ENCODE results near the gene MMUT. TPM values are rescaled to one million over a fixed set of nuclear protein-coding genes. Genes with fewer than 3 reads are reported as not detected.

Gene MMUT
- total RNA-seq, 1 experiment from 2014 or later: 13.7 TPM

GRCh38 chr6:49430866-49431265, 32.2 kb downstream of the MMUT start:
- Histone ChIP-seq H2BK20ac (ENCODE audit: low read depth, low read length, poor library complexity, severe bottlenecking) (no peak overlapping the region), H4K8ac (replicated peaks; ENCODE audit: insufficient read length, low read depth, low read length) (no peak overlapping the region), H2AK5ac (ENCODE audit: insufficient read length, low read length) (no peak overlapping the region), H3K27me3 (ENCODE audit: insufficient read depth, low read length) (no peaks in the 10 kb centered on the region), H3K9me3 (ENCODE audit: control insufficient read depth, low read depth, low read length) (no peaks in the 10 kb centered on the region), H3K79me1 (ENCODE audit: insufficient read depth, low read depth, low read length, poor library complexity, severe bottlenecking) (no peaks in the 10 kb centered on the region), H3K4me1 (ENCODE audit: insufficient read depth, low read length) (no peaks in the 10 kb centered on the region), H3K27ac (ENCODE audit: insufficient read length, low read depth, low read length) (no peak overlapping the region), H3K56ac (ENCODE audit: insufficient read length, low read depth, low read length) (no peak overlapping the region), H4K91ac (ENCODE audit: insufficient read length, low read depth, low read length) (no peak overlapping the region), H3K23me2 (ENCODE audit: insufficient read length, low read depth, low read length, poor library complexity, severe bottlenecking) (no peaks in the 10 kb centered on the region), H3K4ac (ENCODE audit: low read depth, low read length) (no peak overlapping the region), H3K9ac (ENCODE audit: extremely low read depth, insufficient read length, low read length) (no peak overlapping the region), H2BK5ac (ENCODE audit: insufficient read length, low read length) (no peak overlapping the region), H3K23ac (ENCODE audit: insufficient read length, low read depth, low read length) (no peak overlapping the region), H3T11ph (ENCODE audit: low read length) (no peak overlapping the region), H3K18ac (ENCODE audit: insufficient read length, low read depth, low read length) (no peak overlapping the region), H2BK12ac (ENCODE audit: insufficient read length, low read depth, low read length) (no peak overlapping the region), H3K4me2 (ENCODE audit: insufficient read depth, insufficient read length, low read length) (no peak overlapping the region), H4K20me1 (ENCODE audit: control insufficient read depth, insufficient read depth, insufficient read length) (no peaks in the 10 kb centered on the region), H2BK120ac (ENCODE audit: low read depth, low read length, poor library complexity, severe bottlenecking) (no peak overlapping the region), H2BK15ac (ENCODE audit: low read depth, low read length) (no peak overlapping the region), H4K5ac (ENCODE audit: insufficient read length, low read depth, low read length) (no peak overlapping the region), H2AFZ (ENCODE audit: low read length) (no peak overlapping the region), H3K14ac (ENCODE audit: insufficient read depth, low read length) (no peak overlapping the region), H3K79me2 (ENCODE audit: insufficient read depth, low read length) (no peaks in the 10 kb centered on the region)
- Mint-ChIP-seq H3K9me3 (no peaks in the 10 kb centered on the region), H3K4me1 (no peaks in the 10 kb centered on the region), H3K36me3 (ENCODE audit: insufficient read depth in 1 of 3, low read depth in 3 of 3) (peaks cover 0 to 19% (median 15%) of the 10 kb centered on the region in 3 experiments; a peak in 4 of 7 replicates), H3K4me3 (no peak overlapping the region), H3K27me3 (ENCODE audit: low read depth) (no peaks in the 10 kb centered on the region), H3K27ac (no peak overlapping the region)
- DNase-seq: no peak
- WGBS (ENCODE audit: extremely low coverage, insufficient read length, low lambda C conversion rate): no CpG with 5 or more reads among the region's 1 CpG
- TF ChIP-seq, protein P1, sequence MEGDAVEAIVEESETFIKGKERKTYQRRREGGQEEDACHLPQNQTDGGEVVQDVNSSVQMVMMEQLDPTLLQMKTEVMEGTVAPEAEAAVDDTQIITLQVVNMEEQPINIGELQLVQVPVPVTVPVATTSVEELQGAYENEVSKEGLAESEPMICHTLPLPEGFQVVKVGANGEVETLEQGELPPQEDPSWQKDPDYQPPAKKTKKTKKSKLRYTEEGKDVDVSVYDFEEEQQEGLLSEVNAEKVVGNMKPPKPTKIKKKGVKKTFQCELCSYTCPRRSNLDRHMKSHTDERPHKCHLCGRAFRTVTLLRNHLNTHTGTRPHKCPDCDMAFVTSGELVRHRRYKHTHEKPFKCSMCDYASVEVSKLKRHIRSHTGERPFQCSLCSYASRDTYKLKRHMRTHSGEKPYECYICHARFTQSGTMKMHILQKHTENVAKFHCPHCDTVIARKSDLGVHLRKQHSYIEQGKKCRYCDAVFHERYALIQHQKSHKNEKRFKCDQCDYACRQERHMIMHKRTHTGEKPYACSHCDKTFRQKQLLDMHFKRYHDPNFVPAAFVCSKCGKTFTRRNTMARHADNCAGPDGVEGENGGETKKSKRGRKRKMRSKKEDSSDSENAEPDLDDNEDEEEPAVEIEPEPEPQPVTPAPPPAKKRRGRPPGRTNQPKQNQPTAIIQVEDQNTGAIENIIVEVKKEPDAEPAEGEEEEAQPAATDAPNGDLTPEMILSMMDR (conservative IDR thresholded peaks at IDR 0.05): no peak
